Measurements from ENCODE around the gene RHBDD3.

DNA sequence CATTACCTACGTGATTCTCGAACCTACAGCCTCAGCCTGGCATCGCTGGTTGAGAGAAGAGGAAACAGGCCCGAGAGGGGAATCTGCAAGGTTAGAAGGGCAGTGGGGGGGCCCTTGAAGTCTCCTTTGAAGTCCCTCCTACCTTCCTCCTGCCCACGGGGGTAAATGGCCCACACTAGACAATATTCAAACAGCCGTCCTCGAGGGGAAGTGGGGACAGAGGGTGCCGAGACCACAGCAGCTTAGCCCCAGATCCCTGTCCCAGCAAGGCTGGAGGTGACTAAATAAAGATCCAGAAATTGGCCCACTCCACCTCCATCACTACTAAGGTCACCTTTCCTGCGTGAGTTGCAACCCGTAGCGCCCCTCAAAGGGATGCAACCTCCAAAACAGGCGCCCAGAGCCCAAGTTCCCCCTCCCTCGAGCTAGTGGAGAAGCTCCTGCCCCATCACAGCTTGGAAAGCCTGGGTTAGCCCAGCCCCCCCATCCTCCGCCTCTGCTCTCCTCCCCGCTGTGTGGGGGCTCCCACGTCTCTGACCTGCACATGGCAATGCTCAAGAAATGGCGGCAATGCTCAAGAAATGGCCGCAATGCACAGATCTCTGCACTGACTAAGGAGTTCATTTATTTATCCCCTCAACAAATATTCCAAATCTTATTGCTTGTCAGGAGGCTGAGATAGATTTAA lies 48.5 kb upstream of the RHBDD3 start:
- TF ChIP-seq, protein P1, sequence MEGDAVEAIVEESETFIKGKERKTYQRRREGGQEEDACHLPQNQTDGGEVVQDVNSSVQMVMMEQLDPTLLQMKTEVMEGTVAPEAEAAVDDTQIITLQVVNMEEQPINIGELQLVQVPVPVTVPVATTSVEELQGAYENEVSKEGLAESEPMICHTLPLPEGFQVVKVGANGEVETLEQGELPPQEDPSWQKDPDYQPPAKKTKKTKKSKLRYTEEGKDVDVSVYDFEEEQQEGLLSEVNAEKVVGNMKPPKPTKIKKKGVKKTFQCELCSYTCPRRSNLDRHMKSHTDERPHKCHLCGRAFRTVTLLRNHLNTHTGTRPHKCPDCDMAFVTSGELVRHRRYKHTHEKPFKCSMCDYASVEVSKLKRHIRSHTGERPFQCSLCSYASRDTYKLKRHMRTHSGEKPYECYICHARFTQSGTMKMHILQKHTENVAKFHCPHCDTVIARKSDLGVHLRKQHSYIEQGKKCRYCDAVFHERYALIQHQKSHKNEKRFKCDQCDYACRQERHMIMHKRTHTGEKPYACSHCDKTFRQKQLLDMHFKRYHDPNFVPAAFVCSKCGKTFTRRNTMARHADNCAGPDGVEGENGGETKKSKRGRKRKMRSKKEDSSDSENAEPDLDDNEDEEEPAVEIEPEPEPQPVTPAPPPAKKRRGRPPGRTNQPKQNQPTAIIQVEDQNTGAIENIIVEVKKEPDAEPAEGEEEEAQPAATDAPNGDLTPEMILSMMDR (IDR thresholded peaks at IDR 0.05) = no peak
- no peak for TF ChIP-seq POLR2A (IDR thresholded peaks at IDR 0.05)
